Activated gamma-delta T cell (primary cell): Measurements from ENCODE around the gene C19orf47.

Source experiments
- DNase-seq: peaks from one replicate; lab custom pipeline; 2025; lab: John Stamatoyannopoulos, UW

C19orf47 gene

DNA sequence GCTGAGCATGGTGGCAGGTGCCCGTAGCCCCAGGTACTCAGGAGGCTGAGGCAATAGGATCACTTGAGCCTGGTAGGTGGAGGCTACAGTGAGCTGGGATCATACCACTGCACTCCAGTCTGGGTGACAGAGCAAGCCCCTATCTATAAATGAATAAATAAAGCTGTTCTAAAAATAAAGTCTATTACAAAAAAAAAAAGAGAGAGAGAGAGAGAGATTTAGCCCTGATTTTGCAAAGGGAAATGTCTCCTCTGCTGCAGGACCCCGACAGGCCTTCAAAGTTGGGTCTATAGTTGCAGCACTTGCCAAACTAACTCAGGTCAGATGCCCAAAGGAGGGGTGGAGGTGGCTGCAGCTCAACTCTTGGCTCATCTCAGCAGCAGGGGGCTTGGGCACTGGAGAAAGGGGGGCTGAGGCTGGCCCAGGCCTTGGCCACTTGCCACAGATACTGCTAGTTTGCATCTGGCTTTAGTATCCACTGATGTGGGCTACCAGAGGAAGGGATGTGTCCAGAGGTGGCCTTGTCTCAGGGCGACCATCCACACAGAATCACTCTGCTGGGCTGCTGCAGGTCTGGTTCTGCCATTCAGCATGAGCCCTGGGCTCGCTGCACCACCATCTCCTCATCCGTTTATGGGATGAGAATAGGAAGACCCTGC is 32.3 kb downstream of the C19orf47 start:
- DNase-seq: no peak

GRCh38 chr19:40314656-40315055 is 33.5 kb downstream of the C19orf47 start:
- DNase-seq: no peak

DNA sequence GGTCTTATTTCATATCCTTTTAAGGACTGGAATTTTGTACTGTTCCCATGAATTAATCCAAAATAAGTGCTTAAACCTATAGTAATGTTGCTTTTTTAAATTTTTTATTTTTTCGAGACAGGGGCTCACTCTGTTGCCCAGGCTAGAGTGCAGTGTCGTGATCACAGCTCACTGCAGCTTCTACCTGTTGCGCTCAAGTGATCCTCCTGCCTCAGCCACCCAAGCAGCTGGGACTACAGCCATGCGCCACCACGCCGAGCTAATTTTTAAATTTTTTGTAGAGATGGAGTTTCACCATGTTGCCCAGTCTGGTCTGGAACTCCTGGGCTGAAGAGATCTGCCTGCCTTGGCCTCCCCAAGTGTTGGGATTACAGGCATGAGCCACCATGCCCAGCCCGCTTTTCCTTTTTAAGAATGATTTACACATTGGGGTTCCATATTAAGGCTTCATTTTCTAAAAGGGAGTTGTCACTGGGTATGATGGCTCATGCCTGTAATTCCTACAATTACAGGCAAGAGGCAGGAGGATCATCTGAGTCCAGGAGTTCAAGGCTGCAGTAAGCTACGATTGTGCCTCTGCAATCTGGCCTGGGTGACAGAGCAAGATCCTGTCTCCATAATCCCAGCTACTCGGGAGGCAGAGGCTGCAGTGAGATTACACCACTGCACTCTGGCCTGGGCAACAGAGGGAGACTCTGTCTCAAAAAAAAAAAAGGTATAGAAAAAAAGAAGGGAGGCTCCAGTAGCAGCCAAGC is 34.8 kb downstream of the C19orf47 start:
- DNase-seq: no peak

DNA sequence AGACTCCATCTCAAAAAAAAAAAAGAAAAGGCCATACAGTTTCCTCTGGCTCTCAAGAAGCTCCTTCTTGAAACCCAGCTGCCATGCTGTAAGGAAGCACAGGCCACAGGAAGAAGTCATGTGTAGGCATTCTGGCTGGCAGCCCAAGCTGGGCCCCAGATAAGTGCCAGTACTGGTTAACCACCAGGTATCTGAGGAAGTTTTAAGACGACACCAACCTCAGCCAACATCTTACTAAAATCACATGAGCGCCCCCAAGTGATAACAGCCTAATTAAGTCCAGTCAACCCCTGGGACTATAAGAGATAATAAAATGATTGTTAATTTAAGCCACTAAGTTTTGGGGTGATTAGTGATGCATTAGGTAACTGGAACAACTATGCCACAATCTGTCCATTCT is 35.7 kb downstream of the C19orf47 start:
- no peak for DNase-seq

GRCh38 chr19:40309666-40310065 is 38.5 kb downstream of the C19orf47 start:
- DNase-seq: no peak

DNA sequence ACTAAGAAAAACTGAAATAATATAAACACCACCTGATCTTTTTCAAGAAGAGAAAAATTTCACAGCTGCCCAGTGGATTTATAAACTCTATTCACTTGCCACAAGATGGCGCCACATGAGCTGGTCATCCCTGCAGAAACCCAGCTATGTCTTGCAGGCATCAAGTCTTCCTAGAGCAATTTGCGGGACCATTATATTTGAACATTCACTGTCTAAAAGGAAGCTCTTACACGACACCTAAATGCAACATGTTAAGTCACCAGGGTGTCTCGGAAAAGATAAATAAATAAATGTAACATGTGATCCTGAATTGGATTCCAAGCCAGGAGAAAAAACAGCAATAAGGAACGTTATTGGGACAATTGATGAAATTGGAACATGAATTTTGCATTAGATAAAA is 42.8 kb downstream of the C19orf47 start:
- no peak for DNase-seq

- no peak for DNase-seq
Observed at GRCh38 chr19:40304306-40304705, 43.9 kb downstream of the C19orf47 start.

- no peak for DNase-seq
Observed at GRCh38 chr19:40303765-40304164, 44.4 kb downstream of the C19orf47 start.

GRCh38 chr19:40302224-40303011 is 45.8 kb downstream of the C19orf47 start:
- no peak for DNase-seq

DNA sequence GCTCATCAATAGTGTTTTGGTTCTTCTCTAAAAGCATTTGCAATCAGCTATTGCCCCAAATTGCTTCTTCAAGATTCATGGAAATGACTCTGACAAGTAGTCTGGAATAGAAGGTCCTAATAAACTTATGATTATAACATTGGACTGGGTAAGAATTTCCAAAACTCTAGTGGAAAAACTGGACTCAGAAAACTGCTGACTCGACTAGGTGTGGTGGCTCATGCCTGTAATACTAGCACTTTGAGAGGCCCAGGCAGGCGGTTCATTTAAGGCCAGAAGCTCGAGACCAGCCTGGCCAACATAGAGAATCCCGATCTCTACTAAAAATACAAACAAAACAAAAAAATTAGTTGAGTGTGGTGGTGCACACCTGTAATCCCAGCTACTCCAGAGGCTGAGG is 47.5 kb downstream of the C19orf47 start:
- DNase-seq: no peak

GRCh38 chr19:40298026-40298425 is 50.2 kb downstream of the C19orf47 start:
- DNase-seq: no peak

DNA sequence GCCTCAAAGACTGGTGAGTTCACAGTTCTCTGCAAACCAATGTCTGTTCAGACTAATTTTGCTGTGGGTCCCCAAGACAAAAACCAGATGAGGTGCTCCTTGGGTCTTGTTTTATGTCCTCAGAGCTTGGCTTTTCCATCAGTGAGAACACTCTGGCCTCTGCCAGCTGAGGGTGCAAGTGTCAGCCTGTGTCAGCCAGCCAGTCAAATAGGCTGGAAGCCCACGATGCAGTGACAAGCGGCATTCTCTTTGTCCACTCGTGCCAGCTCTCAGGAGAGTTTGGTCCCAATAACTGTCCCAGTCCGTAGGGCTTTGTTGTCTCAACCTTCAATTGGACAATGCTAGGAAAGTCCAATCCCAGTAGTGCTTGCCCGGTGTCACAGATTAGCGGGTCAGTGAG is 53.6 kb downstream of the C19orf47 start:
- no peak for DNase-seq

- DNase-seq: no peak
Observed at GRCh38 chr19:40286971-40287421, 61.2 kb downstream of the C19orf47 start.

- DNase-seq: no peak
Observed at GRCh38 chr19:40286235-40286970, 61.8 kb downstream of the C19orf47 start.

GRCh38 chr19:40285353-40286234 is 62.6 kb downstream of the C19orf47 start:
- peak; percentile 88 for DNase-seq

DNA sequence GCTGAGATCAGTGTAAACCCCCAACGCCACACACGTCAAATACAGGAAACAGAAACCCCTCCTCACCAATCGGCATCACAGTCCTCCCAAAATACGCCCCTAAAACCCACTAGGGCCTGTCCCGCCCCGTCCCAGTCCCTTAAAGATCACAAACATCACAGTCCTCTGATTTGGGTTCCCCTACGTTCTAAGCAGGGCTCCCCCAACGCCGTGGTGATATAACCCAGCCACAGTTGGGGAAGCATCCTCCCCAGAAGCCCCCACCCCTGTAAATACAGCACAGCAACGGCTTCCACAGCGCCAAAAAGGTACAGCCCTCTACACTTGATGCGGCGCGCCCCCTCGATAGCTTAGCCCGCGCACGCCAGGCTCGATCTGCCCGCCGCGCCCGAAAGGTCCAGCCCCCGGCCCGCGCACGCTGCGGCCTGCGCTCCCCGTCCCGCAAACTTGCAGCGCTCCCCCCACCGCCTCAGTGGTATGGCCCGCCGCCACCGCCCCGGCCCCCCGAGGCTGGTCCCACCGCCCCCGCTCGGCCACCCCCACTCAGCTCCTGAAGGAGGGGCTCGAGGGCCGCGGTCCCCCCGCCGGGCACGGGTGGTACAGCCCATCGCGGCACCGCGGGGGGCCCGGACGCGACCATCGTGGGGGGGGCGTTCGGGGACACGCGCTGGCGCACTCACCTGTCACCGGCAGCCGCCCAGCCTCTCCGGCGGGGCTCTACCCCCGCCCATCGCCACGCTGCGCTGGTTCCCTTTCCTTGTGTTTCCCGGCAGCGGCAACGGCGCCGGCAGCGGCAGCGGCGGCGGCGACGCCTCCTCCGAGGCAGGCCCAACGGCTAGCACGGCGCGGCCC is 63.5 kb downstream of the C19orf47 start, which contains the start of gene AKT2:
AKT2 (minus strand) TSS at position 845 of the 852 bp plus-strand sequence. CDS start 20,078 bp downstream, outside the sequence.
- peak; percentile 77 for DNase-seq

- DNase-seq: no peak
Observed at GRCh38 chr19:40284251-40284500, 64.0 kb downstream of the C19orf47 start.

GRCh38 chr19:40283414-40284250 is 64.6 kb downstream of the C19orf47 start:
- DNase-seq: no peak

GRCh38 chr19:40282920-40283319 is 65.3 kb downstream of the C19orf47 start:
- no peak for DNase-seq
